Vagina (tissue), 2 donors: ENCODE measurements around the gene TNS1. TPM values are rescaled to one million over a fixed set of nuclear protein-coding genes. Genes with fewer than 3 reads are reported as not detected.

ENCODE experiments used
- DNase-seq, 2 donors: peaks; one replicate each; pipeline ENCODE4 v3.0.0-alpha.2; 2017; ENCODE audit errors: extremely low spot score in 2 of 2
- H3K27ac ChIP-seq: fragments of 200-600 bp; sonication (generic); one replicate; pipeline ENCODE4 v1.5.1; 2019
- H3K27me3 ChIP-seq: fragments of 200-600 bp; sonication (generic); one replicate; pipeline ENCODE4 v1.5.1; 2019
- H3K36me3 ChIP-seq, 2 donors: fragments of 200-600 bp; sonication (generic); one replicate each; pipeline ENCODE4 v1.5.1; 2017 to 2019
- H3K4me1 ChIP-seq: fragments of 200-600 bp; sonication (generic); one replicate; pipeline ENCODE4 v1.5.1; 2019
- H3K4me3 ChIP-seq, 2 donors: fragments of 200-600 bp; sonication (generic); 1 replicate in 1 of 2; 2 replicates in 1 of 2; pipeline ENCODE4 v1.5.1; 2016 to 2019
- H3K9me3 ChIP-seq: fragments of 200-600 bp; sonication (generic); one replicate; pipeline ENCODE4 v1.5.1; 2019
- POLR2A ChIP-seq, 2 donors: fragments of 450-650 bp; IDR thresholded peaks; one replicate each; pipeline ENCODE4 v1.6.1; 2017; ENCODE audit warnings: antibody characterized with exemption in 2 of 2, mild to moderate bottlenecking in 2 of 2, moderate library complexity in 2 of 2
- POLR2AphosphoS5 ChIP-seq, 2 donors: sonication (generic); formaldehyde crosslinking; IDR thresholded peaks; one replicate each; pipeline ENCODE4 v1.9.0; 2017; ENCODE audit warnings: antibody characterized with exemption in 2 of 2, mild to moderate bottlenecking in 2 of 2, low read depth in 1 of 2; ENCODE audit not compliant: insufficient read depth in 1 of 2
- intact Hi-C: fragments of 100-400 bp; cut with DNase I; formaldehyde crosslinking; loops from one replicate; pipeline ENCODE4 v1.15.1; 2023
- total RNA-seq: library from RNA; depleted of rRNA; stranded (reverse); fragments of >200 nt; gene quantifications from one replicate; pipeline ENCODE4 v1.2.3, GENCODE V29; 2016
- TF ChIP-seq, protein P1 (sequence below), 3 experiments: fragments of 450-650 bp in 2 of 3; fragments of 200-600 bp in 1 of 3; sonication (generic) in 1 of 3; IDR thresholded peaks; one replicate each; pipeline ENCODE4 v1.5.1; 2017 to 2019; ENCODE audit warnings: antibody characterized with exemption in 3 of 3, mild to moderate bottlenecking in 2 of 3, moderate library complexity in 2 of 3

Gene TNS1
- total RNA-seq, 1 donor from 2014 or later, result 216 TPM

DNA sequence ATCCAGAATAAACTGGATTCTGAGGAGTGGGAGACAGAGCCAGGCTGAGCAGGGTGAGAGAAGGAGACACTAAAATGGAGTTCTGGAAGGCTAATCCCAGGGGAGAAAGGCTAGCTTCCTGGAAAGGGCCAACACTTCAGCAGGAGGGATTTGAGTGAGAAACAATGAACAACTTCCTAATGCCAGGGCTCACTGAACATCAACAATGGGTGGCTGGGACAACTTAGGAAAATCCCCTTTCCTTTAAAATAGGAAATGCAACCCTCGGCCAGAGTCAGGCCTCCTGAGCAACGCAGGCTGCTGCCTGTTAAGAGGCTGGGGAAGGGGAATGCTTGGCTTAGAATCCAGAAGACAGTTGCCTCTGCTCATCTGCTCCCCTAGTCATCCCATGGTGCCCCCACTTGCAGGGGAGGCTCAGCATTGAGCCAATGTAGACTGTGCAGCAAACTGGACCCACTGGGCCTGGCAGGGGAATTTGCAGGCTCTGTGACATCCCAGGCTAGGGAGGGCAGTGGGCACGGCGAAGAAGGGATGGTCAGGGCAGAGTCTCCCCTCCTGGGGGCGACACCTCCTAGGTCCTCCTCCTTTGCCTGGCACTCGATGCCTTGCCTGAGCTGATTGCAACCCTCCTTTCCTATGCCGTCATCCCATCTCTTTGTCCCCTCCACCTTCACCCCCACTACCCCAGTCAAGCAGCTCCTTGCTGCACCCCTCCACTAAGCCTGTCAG is 182.5 kb downstream of the TNS1 start:
- Histone ChIP-seq H3K27me3 (no peaks in the 10 kb centered on the region), H3K9me3 (no peaks in the 10 kb centered on the region), H3K4me3 (no peak overlapping the region), H3K27ac (no peak overlapping the region), H3K36me3 (peaks cover 0 to 38% of the 10 kb centered on the region in 2 donors), H3K4me1 (peaks cover 51% of the 10 kb centered on the region)
- TF ChIP-seq, protein P1, sequence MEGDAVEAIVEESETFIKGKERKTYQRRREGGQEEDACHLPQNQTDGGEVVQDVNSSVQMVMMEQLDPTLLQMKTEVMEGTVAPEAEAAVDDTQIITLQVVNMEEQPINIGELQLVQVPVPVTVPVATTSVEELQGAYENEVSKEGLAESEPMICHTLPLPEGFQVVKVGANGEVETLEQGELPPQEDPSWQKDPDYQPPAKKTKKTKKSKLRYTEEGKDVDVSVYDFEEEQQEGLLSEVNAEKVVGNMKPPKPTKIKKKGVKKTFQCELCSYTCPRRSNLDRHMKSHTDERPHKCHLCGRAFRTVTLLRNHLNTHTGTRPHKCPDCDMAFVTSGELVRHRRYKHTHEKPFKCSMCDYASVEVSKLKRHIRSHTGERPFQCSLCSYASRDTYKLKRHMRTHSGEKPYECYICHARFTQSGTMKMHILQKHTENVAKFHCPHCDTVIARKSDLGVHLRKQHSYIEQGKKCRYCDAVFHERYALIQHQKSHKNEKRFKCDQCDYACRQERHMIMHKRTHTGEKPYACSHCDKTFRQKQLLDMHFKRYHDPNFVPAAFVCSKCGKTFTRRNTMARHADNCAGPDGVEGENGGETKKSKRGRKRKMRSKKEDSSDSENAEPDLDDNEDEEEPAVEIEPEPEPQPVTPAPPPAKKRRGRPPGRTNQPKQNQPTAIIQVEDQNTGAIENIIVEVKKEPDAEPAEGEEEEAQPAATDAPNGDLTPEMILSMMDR (IDR thresholded peaks at IDR 0.05), result no peak
- TF ChIP-seq POLR2AphosphoS5 (IDR thresholded peaks at IDR 0.05; ENCODE audit: insufficient read depth in 1 of 2, low read depth in 1 of 2) (no peak), POLR2A (IDR thresholded peaks at IDR 0.05) (no peak)
- DNase-seq, result no peak
- intact Hi-C loops, result no loop called here

- Histone ChIP-seq H3K4me1 (peaks cover 46% of the 10 kb centered on the region), H3K9me3 (no peaks in the 10 kb centered on the region), H3K36me3 (peaks cover 0 to 54% of the 10 kb centered on the region in 2 donors), H3K4me3 (no peak overlapping the region), H3K27me3 (no peaks in the 10 kb centered on the region), H3K27ac (no peak overlapping the region)
- TF ChIP-seq POLR2A (IDR thresholded peaks at IDR 0.05) (no peak), POLR2AphosphoS5 (IDR thresholded peaks at IDR 0.05; ENCODE audit: insufficient read depth in 1 of 2, low read depth in 1 of 2) (no peak)
- TF ChIP-seq, protein P1 (IDR thresholded peaks at IDR 0.05), result no peak
- intact Hi-C loops, result no loop called here
- DNase-seq, result no peak
These were observed 184.4 kb downstream of the TNS1 start for GRCh38 chr2:217818293-217818850.

DNA sequence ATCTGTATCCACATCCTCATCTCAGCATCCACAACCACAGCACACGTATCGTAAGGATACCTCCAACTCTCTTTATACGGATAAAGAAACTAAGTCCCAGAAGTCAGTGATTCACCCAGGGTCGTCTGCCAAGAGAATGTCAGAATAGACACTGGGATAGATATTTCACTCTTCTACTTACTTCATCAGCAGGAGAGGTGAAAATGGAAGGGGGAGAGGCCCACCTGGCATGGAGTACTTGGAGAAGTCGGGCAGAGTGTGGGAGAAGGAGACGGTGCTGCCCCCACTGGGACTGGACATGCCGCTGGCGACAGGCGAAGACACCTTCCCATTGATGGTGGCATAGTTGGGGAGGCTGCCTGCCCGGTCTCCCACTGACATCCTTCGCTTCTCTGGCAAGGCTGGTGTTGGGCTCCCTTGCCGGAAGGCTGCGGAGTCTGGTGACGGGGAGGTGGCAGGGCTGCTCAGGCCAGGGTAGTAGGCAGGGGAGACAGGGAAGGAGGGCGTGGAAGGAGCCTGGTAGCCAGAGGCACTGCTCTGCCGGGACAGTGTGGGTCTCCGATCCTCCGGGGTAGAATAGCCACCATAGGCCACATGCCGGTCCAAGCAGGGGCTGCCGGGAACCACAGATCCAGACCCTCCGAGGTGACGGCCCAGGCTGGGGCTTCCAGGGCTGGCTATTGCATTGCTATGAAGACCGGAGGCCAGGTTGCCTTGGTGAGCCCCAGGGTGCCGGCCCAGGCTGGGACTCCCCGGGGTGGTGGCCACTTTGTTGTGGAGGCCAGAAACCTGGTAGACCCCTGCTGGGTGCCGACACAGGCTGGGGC is 185.1 kb downstream of the TNS1 start:
- intact Hi-C loops, result no loop called here
- peaks cover 0 to 55% of the 10 kb centered on the region in 2 donors for H3K36me3 ChIP-seq
- H3K4me1 ChIP-seq, result peaks cover 42% of the 10 kb centered on the region
- no peaks in the 10 kb centered on the region for H3K9me3 ChIP-seq
- DNase-seq, result no peak
- TF ChIP-seq, protein P1 (IDR thresholded peaks at IDR 0.05), result no peak
- no peak for TF ChIP-seq POLR2A (IDR thresholded peaks at IDR 0.05)
- TF ChIP-seq POLR2AphosphoS5 (IDR thresholded peaks at IDR 0.05; ENCODE audit: insufficient read depth in 1 of 2, low read depth in 1 of 2), result peak in 1 of 2 donors; percentile 48
- H3K27me3 ChIP-seq, result no peaks in the 10 kb centered on the region
- no peak overlapping the region for H3K4me3 ChIP-seq
- H3K27ac ChIP-seq, result peak overlapping the region; percentile 3

DNA sequence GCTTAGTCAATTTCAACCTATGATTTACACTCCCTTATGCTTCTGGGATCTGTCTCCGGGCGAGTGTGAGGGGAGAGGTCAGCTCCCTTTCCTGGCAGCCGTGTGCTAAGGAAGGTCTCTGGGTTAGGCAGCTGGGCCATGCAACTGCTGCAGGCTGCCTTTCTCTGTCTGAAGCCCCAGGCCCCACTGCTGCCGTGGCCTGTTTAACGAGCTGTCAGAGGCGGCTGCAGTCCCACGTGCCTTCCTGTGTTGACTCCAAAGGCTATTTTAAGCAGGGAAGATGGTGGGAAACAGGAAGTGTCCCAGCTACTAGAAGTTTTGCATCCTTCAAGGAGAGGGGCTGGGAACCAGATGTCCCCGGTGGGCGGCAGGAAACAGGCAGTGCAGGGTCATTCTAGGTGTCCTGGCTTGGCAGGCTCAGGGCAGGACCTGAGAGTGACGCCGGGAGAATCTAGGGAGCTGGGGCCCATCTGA is 186.4 kb downstream of the TNS1 start:
- peaks cover 0 to 67% of the 10 kb centered on the region in 2 donors for H3K36me3 ChIP-seq
- no peaks in the 10 kb centered on the region for H3K27me3 ChIP-seq
- intact Hi-C loops, result no loop called here
- no peak for DNase-seq
- peaks cover 33% of the 10 kb centered on the region for H3K4me1 ChIP-seq
- TF ChIP-seq POLR2AphosphoS5 (IDR thresholded peaks at IDR 0.05; ENCODE audit: insufficient read depth in 1 of 2, low read depth in 1 of 2), result peak in 1 of 2 donors; percentile 73
- TF ChIP-seq POLR2A (IDR thresholded peaks at IDR 0.05), result no peak
- peak overlapping the region; percentile 62 for H3K27ac ChIP-seq
- no peaks in the 10 kb centered on the region for H3K9me3 ChIP-seq
- H3K4me3 ChIP-seq, result no peak overlapping the region

GRCh38 chr2:217813828-217814227 is 189.0 kb downstream of the TNS1 start:
- H3K9me3 ChIP-seq, result no peaks in the 10 kb centered on the region
- no peak for DNase-seq
- H3K36me3 ChIP-seq, result peaks cover 3 to 88% of the 10 kb centered on the region in 2 donors
- H3K27ac ChIP-seq, result no peak overlapping the region
- TF ChIP-seq, protein P1 (IDR thresholded peaks at IDR 0.05), result no peak
- no peak overlapping the region for H3K4me3 ChIP-seq
- no peaks in the 10 kb centered on the region for H3K27me3 ChIP-seq
- peaks cover 24% of the 10 kb centered on the region for H3K4me1 ChIP-seq
- intact Hi-C loops, result no loop called here
